ENCODE results near the gene ACER1. TPM values are rescaled to one million over a fixed set of nuclear protein-coding genes. Genes with fewer than 3 reads are reported as not detected.

ACER1 gene, protein sequence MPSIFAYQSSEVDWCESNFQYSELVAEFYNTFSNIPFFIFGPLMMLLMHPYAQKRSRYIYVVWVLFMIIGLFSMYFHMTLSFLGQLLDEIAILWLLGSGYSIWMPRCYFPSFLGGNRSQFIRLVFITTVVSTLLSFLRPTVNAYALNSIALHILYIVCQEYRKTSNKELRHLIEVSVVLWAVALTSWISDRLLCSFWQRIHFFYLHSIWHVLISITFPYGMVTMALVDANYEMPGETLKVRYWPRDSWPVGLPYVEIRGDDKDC
- total RNA-seq: not detected in 2 replicates

GRCh38 chr19:6333439-6333838 lies at the start of gene ACER1:
ACER1 (minus strand) TSS chr19:6333612; CDS start chr19:6333551, 61 bp downstream.

GRCh38 chr19:6375411-6376010 lies 42.1 kb upstream of the ACER1 start, which contains the start of gene PSPN:
PSPN (minus strand) TSS chr19:6375933; CDS start chr19:6375849, 84 bp downstream.

GRCh38 chr19:6372594-6373095 lies 39.2 kb upstream of the ACER1 start, which contains the start of gene ALKBH7:
ALKBH7 (plus strand) TSS chr19:6372794; CDS start chr19:6372821, 27 bp downstream.

DNA sequence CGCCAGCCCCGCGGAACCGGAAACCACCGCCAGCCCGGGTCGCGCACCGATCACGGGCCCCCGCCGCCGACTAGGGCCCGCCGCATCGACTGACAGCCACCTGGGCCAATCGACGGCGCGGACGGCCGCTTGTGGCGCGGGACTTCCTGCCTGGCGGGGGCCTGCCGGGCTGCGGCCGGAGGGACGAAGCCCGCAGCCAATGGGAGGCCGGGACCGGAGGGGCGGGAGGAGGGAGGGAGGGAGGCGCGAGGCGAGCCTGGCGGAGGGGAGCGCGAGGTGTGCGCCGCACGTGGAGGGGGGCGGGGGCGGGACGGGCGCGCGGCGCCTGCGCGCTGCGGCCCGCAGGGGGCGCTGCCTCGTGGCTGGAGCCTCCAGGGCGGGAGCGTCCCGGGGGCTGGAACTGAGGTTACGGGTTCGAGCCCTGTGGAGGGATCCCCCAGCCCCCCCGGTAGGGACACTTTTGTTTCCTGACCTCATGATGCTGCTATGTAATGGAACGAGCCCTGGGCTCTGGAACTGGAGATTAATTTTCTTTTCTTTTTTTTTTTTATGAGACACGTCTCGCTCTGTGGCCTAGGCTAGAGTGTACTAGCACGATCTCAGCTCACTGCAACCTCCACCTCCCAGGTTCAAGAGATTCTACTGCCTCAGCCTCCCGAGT lies 53.4 kb downstream of the ACER1 start, which contains the start of gene MLLT1:
Gene MLLT1, minus strand, starts transcription at position 45 of the 661 bp plus-strand sequence. CDS start 191 bp downstream, outside the sequence.

Other genes starting within 250 kb of the ACER1 start
- gene RFX2, start 223.1 kb downstream of the ACER1 start, total RNA-seq: 3.8 and 6.8 TPM in 2 replicates
- not detected in 2 replicates for gene ACSBG2, start 197.9 kb downstream of the ACER1 start, total RNA-seq
- gene MLLT1, start 53.6 kb downstream of the ACER1 start, total RNA-seq: 4.6 and 7.4 TPM in 2 replicates
- gene CLPP, start 27.9 kb upstream of the ACER1 start, total RNA-seq: 59.7 and 64.0 TPM in 2 replicates
- 20.6 and 24.6 TPM in 2 replicates for gene ALKBH7, start 39.2 kb upstream of the ACER1 start, total RNA-seq
- 0.54 and 1.6 TPM in 2 replicates for gene PSPN, start 42.3 kb upstream of the ACER1 start, total RNA-seq
- 66.7 and 66.9 TPM in 2 replicates for gene GTF2F1, start 59.6 kb upstream of the ACER1 start, total RNA-seq
- 119 and 132 TPM in 2 replicates for gene KHSRP, start 91.2 kb upstream of the ACER1 start, total RNA-seq
- gene SLC25A41, start 100.2 kb upstream of the ACER1 start, total RNA-seq: under 0.01 and 0.09 TPM in 2 replicates
- gene SLC25A23, start 126.2 kb upstream of the ACER1 start, total RNA-seq: 14.5 and 18.7 TPM in 2 replicates
- not detected in 2 replicates for gene CRB3, start 130.7 kb upstream of the ACER1 start, total RNA-seq
- gene DENND1C, start 148.2 kb upstream of the ACER1 start, total RNA-seq: not detected in 2 replicates
- not detected in 2 replicates for gene TUBB4A, start 168.7 kb upstream of the ACER1 start, total RNA-seq
- 0.75 and 0.99 TPM in 2 replicates for gene TNFSF9, start 197.4 kb upstream of the ACER1 start, total RNA-seq